ENCODE data around the gene ARMS2.

The ARMS2 gene

DNA sequence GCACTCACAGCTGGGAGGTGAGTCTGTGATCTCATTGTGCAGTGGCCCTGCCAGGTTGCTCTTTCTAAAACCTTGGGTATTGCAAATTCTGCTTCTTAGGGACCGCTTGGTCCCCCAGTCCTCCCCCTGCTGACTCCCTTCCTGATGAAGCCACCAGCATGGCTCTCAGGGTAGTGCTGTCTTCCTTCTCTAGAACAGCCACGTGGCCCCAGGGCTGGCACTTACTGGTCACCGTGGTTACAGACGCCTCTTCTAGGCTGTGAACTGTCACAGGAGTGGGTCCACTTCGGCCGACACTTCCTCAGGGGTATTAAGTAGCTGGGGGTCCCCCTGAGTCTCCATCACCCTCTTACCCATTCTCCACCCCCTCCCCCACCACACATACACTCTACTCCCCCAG is 4.2 kb downstream of the ARMS2 start:
- DNase-seq (ENCODE audit: low read depth), result no peak
- no peak overlapping the region for H3K4me3 ChIP-seq (ENCODE audit: control insufficient read depth, low read depth, low read length)
- TF ChIP-seq, protein P1, sequence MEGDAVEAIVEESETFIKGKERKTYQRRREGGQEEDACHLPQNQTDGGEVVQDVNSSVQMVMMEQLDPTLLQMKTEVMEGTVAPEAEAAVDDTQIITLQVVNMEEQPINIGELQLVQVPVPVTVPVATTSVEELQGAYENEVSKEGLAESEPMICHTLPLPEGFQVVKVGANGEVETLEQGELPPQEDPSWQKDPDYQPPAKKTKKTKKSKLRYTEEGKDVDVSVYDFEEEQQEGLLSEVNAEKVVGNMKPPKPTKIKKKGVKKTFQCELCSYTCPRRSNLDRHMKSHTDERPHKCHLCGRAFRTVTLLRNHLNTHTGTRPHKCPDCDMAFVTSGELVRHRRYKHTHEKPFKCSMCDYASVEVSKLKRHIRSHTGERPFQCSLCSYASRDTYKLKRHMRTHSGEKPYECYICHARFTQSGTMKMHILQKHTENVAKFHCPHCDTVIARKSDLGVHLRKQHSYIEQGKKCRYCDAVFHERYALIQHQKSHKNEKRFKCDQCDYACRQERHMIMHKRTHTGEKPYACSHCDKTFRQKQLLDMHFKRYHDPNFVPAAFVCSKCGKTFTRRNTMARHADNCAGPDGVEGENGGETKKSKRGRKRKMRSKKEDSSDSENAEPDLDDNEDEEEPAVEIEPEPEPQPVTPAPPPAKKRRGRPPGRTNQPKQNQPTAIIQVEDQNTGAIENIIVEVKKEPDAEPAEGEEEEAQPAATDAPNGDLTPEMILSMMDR (conservative IDR thresholded peaks at IDR 0.05; ENCODE audit: control insufficient read depth, insufficient read depth, low read depth, low read length), result no peak

DNA sequence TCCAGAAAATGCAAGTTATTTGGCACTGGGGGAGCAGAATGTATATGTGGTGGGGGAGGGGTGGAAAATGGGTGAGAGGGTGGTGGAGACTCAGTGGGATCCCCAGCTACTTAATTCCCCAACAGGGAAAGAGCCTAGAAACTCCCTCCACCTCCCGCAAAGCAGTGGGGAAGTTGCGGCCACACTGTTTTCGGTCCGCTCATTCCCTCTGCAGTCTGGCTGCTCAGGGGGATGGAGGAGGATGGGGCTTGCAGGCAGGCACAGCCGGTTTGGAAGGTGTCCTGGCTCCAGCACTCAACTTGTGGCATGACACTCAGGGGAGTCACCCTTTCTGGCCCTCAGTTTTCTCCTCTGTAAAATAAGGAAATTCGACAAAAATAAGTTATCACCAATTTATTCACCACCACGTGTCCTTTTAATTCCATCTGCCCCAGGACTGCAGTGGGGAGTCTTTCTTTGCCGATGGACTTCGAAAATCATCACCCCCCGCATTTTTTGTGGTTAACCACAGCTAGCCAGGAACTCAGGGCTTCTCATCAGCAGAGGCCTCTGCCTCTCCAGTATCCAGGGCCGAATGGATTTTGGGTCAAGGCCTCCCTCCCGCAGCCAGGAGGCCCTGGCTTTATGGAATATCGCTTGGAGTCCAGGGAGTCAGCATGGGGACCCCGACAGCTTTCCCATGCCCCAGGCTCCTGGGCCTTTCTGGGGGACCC is 5.3 kb downstream of the ARMS2 start:
- TF ChIP-seq, protein P1 (conservative IDR thresholded peaks at IDR 0.05; ENCODE audit: control insufficient read depth, insufficient read depth, low read depth, low read length), result peak; percentile 3
- DNase-seq (ENCODE audit: low read depth), result peak; percentile 79
- H3K4me3 ChIP-seq (ENCODE audit: control insufficient read depth, low read depth, low read length), result no peak overlapping the region

DNA sequence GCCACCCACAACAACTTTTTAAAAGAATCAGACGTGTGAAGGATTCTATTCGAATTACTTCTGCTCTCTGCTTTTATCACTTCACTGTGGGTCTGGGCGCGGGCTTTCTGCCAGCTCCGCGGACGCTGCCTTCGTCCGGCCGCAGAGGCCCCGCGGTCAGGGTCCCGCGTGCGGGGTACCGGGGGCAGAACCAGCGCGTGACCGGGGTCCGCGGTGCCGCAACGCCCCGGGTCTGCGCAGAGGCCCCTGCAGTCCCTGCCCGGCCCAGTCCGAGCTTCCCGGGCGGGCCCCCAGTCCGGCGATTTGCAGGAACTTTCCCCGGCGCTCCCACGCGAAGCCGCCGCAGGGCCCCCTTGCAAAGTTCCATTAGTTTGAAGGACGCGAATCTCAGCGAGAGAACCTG is 6.4 kb downstream of the ARMS2 start:
- no peak for DNase-seq (ENCODE audit: low read depth)
- peak overlapping the region; percentile 47 for H3K4me3 ChIP-seq (ENCODE audit: control insufficient read depth, low read depth, low read length)
- TF ChIP-seq, protein P1 (conservative IDR thresholded peaks at IDR 0.05; ENCODE audit: control insufficient read depth, insufficient read depth, low read depth, low read length), result no peak

DNA sequence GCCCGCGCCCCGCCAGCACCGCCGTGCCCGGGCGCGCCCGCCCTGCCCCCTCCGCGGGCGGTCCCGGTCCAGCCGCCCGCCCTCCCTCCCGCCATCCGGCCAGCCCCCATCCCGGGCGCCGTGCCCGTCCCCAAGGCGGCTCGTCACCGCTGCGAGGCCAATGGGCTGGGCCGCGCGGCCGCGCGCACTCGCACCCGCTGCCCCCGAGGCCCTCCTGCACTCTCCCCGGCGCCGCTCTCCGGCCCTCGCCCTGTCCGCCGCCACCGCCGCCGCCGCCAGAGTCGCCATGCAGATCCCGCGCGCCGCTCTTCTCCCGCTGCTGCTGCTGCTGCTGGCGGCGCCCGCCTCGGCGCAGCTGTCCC is 6.9 kb downstream of the ARMS2 start, which contains the start of gene HTRA1:
Gene HTRA1 (plus strand): TSS at position 187 of the 362 bp plus-strand sequence. CDS start 100 bp downstream, at position 287.
- DNase-seq (ENCODE audit: low read depth), result peak; percentile 78
- TF ChIP-seq, protein P1 (conservative IDR thresholded peaks at IDR 0.05; ENCODE audit: control insufficient read depth, insufficient read depth, low read depth, low read length), result no peak
- H3K4me3 ChIP-seq (ENCODE audit: control insufficient read depth, low read depth, low read length), result peak within 1 kb of the TSS; percentile 94

DNA sequence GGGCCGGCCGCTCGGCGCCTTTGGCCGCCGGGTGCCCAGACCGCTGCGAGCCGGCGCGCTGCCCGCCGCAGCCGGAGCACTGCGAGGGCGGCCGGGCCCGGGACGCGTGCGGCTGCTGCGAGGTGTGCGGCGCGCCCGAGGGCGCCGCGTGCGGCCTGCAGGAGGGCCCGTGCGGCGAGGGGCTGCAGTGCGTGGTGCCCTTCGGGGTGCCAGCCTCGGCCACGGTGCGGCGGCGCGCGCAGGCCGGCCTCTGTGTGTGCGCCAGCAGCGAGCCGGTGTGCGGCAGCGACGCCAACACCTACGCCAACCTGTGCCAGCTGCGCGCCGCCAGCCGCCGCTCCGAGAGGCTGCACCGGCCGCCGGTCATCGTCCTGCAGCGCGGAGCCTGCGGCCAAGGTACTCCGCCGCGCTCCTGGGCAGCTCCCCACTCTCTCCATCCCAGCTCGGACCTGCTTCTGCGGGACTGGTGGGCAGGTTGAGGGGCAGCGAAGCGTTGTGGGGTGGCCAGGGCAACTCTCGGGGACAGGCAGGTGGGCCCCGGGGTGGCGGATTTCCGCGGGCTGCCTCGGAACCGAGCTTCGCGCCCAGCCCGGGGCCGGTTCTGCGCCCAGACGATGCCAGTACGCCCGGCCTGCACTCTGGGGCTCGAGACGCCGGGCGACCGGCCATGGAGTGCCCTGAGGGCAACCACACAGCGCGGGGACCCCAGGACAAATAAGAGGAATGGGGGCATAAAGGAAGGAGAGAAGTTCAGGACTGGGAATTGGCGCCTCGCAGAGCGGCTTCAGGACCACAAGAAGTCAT is 7.5 kb downstream of the ARMS2 start:
- H3K4me3 ChIP-seq (ENCODE audit: control insufficient read depth, low read depth, low read length), result peak overlapping the region; percentile 94
- TF ChIP-seq, protein P1 (conservative IDR thresholded peaks at IDR 0.05; ENCODE audit: control insufficient read depth, insufficient read depth, low read depth, low read length), result no peak
- no peak for DNase-seq (ENCODE audit: low read depth)

DNA sequence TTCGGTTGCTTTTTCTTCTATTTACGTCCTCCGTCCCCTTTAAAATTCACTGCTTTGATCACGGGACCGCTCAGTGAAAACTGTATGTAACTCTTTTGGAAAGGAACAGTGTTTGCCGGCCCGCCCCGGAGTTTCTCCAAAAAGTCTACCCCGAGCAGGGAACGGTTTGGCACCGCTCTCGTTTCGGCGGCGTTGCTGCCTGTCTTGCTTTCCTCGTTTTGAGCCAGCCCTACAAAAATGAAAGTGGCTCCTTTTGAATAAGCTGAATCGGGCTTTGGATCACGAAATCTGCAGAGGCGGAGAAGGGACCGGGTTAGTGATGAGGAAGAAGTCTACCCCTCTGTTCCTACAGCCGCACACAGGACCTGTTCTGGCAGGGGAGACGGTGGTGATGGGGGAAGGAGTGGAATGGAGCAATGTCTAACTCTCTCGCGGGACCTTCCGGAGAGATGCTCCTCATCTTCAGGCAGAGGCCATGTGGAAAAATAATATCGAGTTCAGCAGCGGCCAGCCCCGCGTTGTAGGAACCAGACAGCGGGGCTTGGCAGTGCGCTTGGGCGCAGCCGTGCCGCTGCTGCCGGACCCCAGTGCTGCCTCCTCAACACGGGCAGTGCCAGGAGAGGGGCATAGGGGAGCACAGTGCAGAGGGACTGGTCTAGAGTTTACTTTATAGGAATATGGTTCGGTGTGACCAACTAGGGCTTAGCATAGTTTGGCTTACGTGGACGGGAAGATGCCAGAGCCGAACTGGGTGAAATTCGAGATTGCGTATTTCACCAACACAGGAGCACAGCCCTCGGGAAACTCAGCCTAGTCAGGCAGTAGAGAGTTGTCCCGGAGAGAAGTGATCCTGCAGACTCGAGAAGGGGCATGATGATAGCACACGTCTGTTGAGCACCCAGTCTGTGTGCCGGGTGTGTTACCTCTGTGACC is 8.3 kb downstream of the ARMS2 start:
- TF ChIP-seq, protein P1 (conservative IDR thresholded peaks at IDR 0.05; ENCODE audit: control insufficient read depth, insufficient read depth, low read depth, low read length), result no peak
- H3K4me3 ChIP-seq (ENCODE audit: control insufficient read depth, low read depth, low read length), result peak overlapping the region; percentile 94
- no peak for DNase-seq (ENCODE audit: low read depth)
